Kidney (tissue), 14 donors: ENCODE results near the gene GSK3A. TPM values are rescaled to one million over a fixed set of nuclear protein-coding genes. Genes with fewer than 3 reads are reported as not detected.
A peak's percentile ranks its signal among the peaks of the same experiment; 100 is the strongest.

ENCODE experiments used
- DNase-seq, 5 donors: peaks; one replicate each; pipeline ENCODE4 v3.0.0-alpha.2; 2013 to 2020
- FAIRE-seq: peaks from 2 replicates; lab custom pipeline; 2012; peaks lifted over from hg19 to GRCh38; lab: Jason Lieb, UNC
- H3K27ac ChIP-seq, 2 donors: one replicate each; pipeline ENCODE4 v1.7.0; 2013; ENCODE audit warnings: low read depth in 2 of 2, low read length in 2 of 2, inconsistent platforms in 1 of 2
- H3K27me3 ChIP-seq: one replicate; pipeline ENCODE4 v1.7.1; 2013; ENCODE audit warnings: low read length, inconsistent platforms; ENCODE audit not compliant: control insufficient read depth, insufficient read depth
- H3K36me3 ChIP-seq, 3 donors: one replicate each; pipeline versions ENCODE4 v1.7.0 to v1.7.1; 2013; ENCODE audit warnings: low read length in 3 of 3, control low read depth in 1 of 3, inconsistent platforms in 1 of 3; ENCODE audit not compliant: insufficient read depth in 3 of 3, control insufficient read depth in 2 of 3
- H3K4me1 ChIP-seq, 3 donors: one replicate each; pipeline versions ENCODE4 v1.7.0 to v1.7.1; 2013; ENCODE audit warnings: low read length in 3 of 3, inconsistent platforms in 1 of 3, low read depth in 1 of 3; ENCODE audit not compliant: control insufficient read depth in 2 of 3, insufficient read depth in 2 of 3
- H3K4me3 ChIP-seq, 3 donors: one replicate each; pipeline versions ENCODE4 v1.7.0 to v1.8.1; 2013; ENCODE audit warnings: low read length in 3 of 3, control low read depth in 1 of 3, inconsistent platforms in 1 of 3
- H3K9ac ChIP-seq, 3 donors: one replicate each; pipeline versions ENCODE4 v1.7.0 to v1.7.1; 2013; ENCODE audit warnings: low read length in 3 of 3, control low read depth in 1 of 3, inconsistent platforms in 1 of 3
- H3K9me3 ChIP-seq, 3 donors: one replicate each; pipeline versions ENCODE4 v1.7.0 to v1.7.1; 2013; ENCODE audit warnings: low read length in 3 of 3, control low read depth in 1 of 3, inconsistent platforms in 1 of 3; ENCODE audit not compliant: control insufficient read depth in 2 of 3, insufficient read depth in 1 of 3
- CTCF ChIP-seq: IDR thresholded peaks from 3 replicates; pipeline ENCODE4 v1.5.1; 2012; ENCODE audit warnings: mild to moderate bottlenecking, moderate library complexity, borderline replicate concordance; ENCODE audit not compliant: insufficient read depth; ENCODE audit errors: extremely low read depth
- intact Hi-C: fragments of 100-400 bp; cut with DNase I; formaldehyde crosslinking; loops from one replicate; pipeline ENCODE4 v1.11.1; 2022
- polyA plus RNA-seq: library from polyadenylated mRNA; stranded (reverse); fragments of 350-450 nt; fragmentation: Illumina TruSeq; extraction: RNeasy Lipid Tissue Mini Kit (QIAGEN cat#74804); gene quantifications from one replicate; pipeline ENCODE4 v1.2.3, GENCODE V29; 2014; ENCODE audit warnings: low read depth, low replicate concordance; ENCODE audit not compliant: insufficient read depth
- total RNA-seq: library from RNA; stranded (reverse); fragmentation: NEBNext Ultra II Directional; extraction: Animal tissue kit (Norgen Biotek cat#: 25700); gene quantifications from one replicate; pipeline ENCODE4 v1.2.1, GENCODE V29; 2021
- donor health status: control.
- donor health status: control.
- donor health status: control.
- donor health status: control.
- donor health status: control.
- donor health status: DM: yes; HTN: yes; CAD: no.
- donor health status: Normal renal cell carcinoma (clear cell type).

GSK3A gene
- total and polyA plus RNA-seq, 2 donors from 2014 or later: 39.2 to 57.3 TPM

- FAIRE-seq: no peak
- H3K27me3 ChIP-seq: no peaks in the 10 kb centered on the region
- no peak overlapping the region for H3K9ac ChIP-seq
- intact Hi-C loops: no loop called here
- H3K27ac ChIP-seq: no peak overlapping the region
- H3K9me3 ChIP-seq: no peaks in the 10 kb centered on the region
- peak in 1 of 5 donors; percentile 79 for DNase-seq
- no peak overlapping the region for H3K4me3 ChIP-seq
- peaks cover 0 to 27% (median 12%) of the 10 kb centered on the region in 3 donors for H3K36me3 ChIP-seq
- peaks cover 4 to 21% (median 18%) of the 10 kb centered on the region in 3 donors for H3K4me1 ChIP-seq
- no peak for TF ChIP-seq CTCF
Observed at GRCh38 chr19:42288881-42289555, 46.6 kb upstream of the GSK3A start.

DNA sequence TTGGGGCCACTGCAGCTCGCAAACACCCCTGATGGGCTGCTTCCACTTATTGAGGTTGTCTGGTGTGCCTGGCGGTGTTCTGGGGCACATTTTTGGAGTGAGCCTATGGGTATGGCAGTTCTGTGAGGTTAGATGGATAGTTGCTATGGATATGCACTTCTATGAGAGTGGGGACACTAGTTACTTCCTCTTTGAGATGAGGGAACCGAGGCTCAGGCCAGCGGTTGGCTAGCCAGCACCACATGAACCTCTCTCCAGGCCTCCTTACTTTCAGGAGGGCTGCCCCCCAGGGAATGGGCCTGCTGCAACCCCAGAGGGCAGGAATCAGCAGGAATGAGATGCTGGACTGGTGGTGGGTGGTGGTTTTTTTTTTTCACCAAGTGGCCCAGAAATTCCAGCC lies 46.0 kb upstream of the GSK3A start:
- FAIRE-seq (no peak), DNase-seq (peak in 1 of 5 donors; percentile 32)
- no peak overlapping the region for H3K27ac ChIP-seq
- H3K36me3 ChIP-seq: peaks cover 0 to 27% (median 12%) of the 10 kb centered on the region in 3 donors
- H3K27me3 ChIP-seq: no peaks in the 10 kb centered on the region
- peaks cover 4 to 22% (median 18%) of the 10 kb centered on the region in 3 donors for H3K4me1 ChIP-seq
- no peak for TF ChIP-seq CTCF
- intact Hi-C loops: no loop called here
- no peaks in the 10 kb centered on the region for H3K9me3 ChIP-seq
- H3K4me3 ChIP-seq: no peak overlapping the region
- no peak overlapping the region for H3K9ac ChIP-seq

DNA sequence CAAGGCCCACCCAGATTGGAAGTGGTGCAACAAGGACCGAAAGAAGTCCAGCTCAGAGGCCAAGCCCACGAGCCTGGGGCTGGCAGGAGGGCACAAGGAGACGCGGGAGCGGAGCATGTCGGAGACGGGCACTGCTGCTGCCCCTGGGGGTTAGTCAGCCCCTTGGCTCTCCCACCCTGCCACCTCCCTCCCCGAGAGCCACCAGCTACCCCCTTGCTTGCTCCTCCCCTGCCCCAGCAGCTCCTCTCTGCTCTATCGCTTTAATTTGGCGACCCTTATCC lies 45.4 kb upstream of the GSK3A start:
- Histone ChIP-seq H3K36me3 (peaks cover 0 to 27% (median 12%) of the 10 kb centered on the region in 3 donors), H3K9ac (no peak overlapping the region), H3K9me3 (no peaks in the 10 kb centered on the region), H3K27me3 (no peaks in the 10 kb centered on the region), H3K4me3 (no peak overlapping the region), H3K4me1 (peaks cover 10 to 28% (median 24%) of the 10 kb centered on the region in 3 donors), H3K27ac (no peak overlapping the region)
- intact Hi-C loops: no loop called here
- DNase-seq: no peak
- no peak for TF ChIP-seq CTCF
- no peak for FAIRE-seq
